DND-41 (cell line): ENCODE results near the gene GOLGA2.
A peak's percentile ranks its signal among the peaks of the same experiment; 100 is the strongest.

ENCODE experiments used
- ATAC-seq: fragments of 200-7000 bp; cut with Tn5 transposase; 3 replicates; pipeline ENCODE4 v1.9.1; 2021; ENCODE audit warnings: low read depth; ENCODE audit not compliant: insufficient read depth
- DNase-seq: peaks from one replicate; pipeline ENCODE4 v3.0.0-alpha.2; 2020
- H2AFZ ChIP-seq: 2 replicates; pipeline ENCODE4 v1.6.0; 2012; ENCODE audit warnings: low read depth, low read length
- H3K27ac ChIP-seq: 2 replicates; pipeline ENCODE4 v1.5.1; 2012; ENCODE audit warnings: low read length, inconsistent platforms
- H3K27me3 ChIP-seq: fragments of 200-600 bp; sonication (generic); 2 replicates; pipeline ENCODE4 v1.6.0; 2012; ENCODE audit warnings: low read length, mild to moderate bottlenecking, inconsistent platforms; ENCODE audit not compliant: insufficient read depth, poor library complexity
- H3K36me3 ChIP-seq: 2 replicates; pipeline ENCODE4 v1.5.1; 2012; ENCODE audit warnings: low read length, inconsistent platforms; ENCODE audit not compliant: insufficient read depth
- H3K4me1 ChIP-seq: 2 replicates; pipeline ENCODE4 v1.5.1; 2012; ENCODE audit warnings: mild to moderate bottlenecking, low read length; ENCODE audit not compliant: insufficient read depth
- H3K4me2 ChIP-seq: 2 replicates; pipeline ENCODE4 v1.6.0; 2012; ENCODE audit warnings: mild to moderate bottlenecking, moderate library complexity, low read length, inconsistent platforms; ENCODE audit not compliant: insufficient read depth
- H3K4me3 ChIP-seq, 2 experiments: fragments of 200-600 bp in 1 of 2; shearing (Covaris generic) in 1 of 2; 2 replicates each; pipeline ENCODE4 v1.5.1; 2012 to 2016; ENCODE audit warnings: inconsistent platforms in 2 of 2, low read length in 2 of 2, mild to moderate bottlenecking in 2 of 2, low read depth in 1 of 2, moderate library complexity in 1 of 2
- H3K79me2 ChIP-seq: 2 replicates; pipeline ENCODE4 v1.6.0; 2012; ENCODE audit warnings: low read length, inconsistent platforms; ENCODE audit not compliant: insufficient read depth
- H3K9ac ChIP-seq: 2 replicates; pipeline ENCODE4 v1.6.0; 2012; ENCODE audit warnings: low read depth, mild to moderate bottlenecking, inconsistent platforms, low read length, moderate library complexity
- H3K9me3 ChIP-seq: 2 replicates; pipeline ENCODE4 v1.5.1; 2012; ENCODE audit warnings: low read length, moderate library complexity, mild to moderate bottlenecking, inconsistent platforms; ENCODE audit not compliant: insufficient read depth, severe bottlenecking
- H4K20me1 ChIP-seq: 2 replicates; pipeline ENCODE4 v1.6.0; 2012; ENCODE audit warnings: low read length; ENCODE audit not compliant: insufficient read depth
- CTCF ChIP-seq: IDR thresholded peaks from 2 replicates; pipeline ENCODE4 v1.5.1; 2012; ENCODE audit warnings: borderline replicate concordance, low read length, moderate library complexity, mild to moderate bottlenecking; ENCODE audit not compliant: poor library complexity, severe bottlenecking; ENCODE audit errors: extremely low read depth
- EZH2 ChIP-seq: IDR thresholded peaks from 3 replicates; pipeline ENCODE4 v1.6.1; 2012; ENCODE audit warnings: borderline replicate concordance, low read depth, mild to moderate bottlenecking, moderate library complexity, low read length, inconsistent platforms; ENCODE audit not compliant: severe bottlenecking

The GOLGA2 gene

GRCh38 chr9:128294142-128294541 is 18.3 kb upstream of the GOLGA2 start:
- Histone ChIP-seq H3K4me3 (no peak overlapping the region), H3K9me3 (no peaks in the 10 kb centered on the region), H3K4me2 (no peak overlapping the region), H2AFZ (no peak overlapping the region), H3K27ac (no peak overlapping the region), H3K79me2 (no peaks in the 10 kb centered on the region), H3K9ac (no peak overlapping the region), H4K20me1 (no peaks in the 10 kb centered on the region), H3K27me3 (no peaks in the 10 kb centered on the region), H3K36me3 (no peaks in the 10 kb centered on the region), H3K4me1 (peaks cover 8% of the 10 kb centered on the region; the same call in 1 of the 2 replicates)
- ATAC-seq (no peak), DNase-seq (no peak)
- TF ChIP-seq CTCF, result no peak
- TF ChIP-seq EZH2, result no peak

GRCh38 chr9:128293091-128293490 is 17.3 kb upstream of the GOLGA2 start:
- TF ChIP-seq EZH2 (no peak), CTCF (no peak)
- Histone ChIP-seq H3K4me1 (peaks cover 8% of the 10 kb centered on the region; the same call in 1 of the 2 replicates), H3K9ac (no peak overlapping the region), H3K9me3 (no peaks in the 10 kb centered on the region), H3K27me3 (no peaks in the 10 kb centered on the region), H4K20me1 (no peaks in the 10 kb centered on the region), H3K4me2 (no peak overlapping the region), H3K27ac (no peak overlapping the region), H3K79me2 (no peaks in the 10 kb centered on the region), H3K36me3 (no peaks in the 10 kb centered on the region), H3K4me3 (no peak overlapping the region), H2AFZ (no peak overlapping the region)
- ATAC-seq, result peak; percentile 62
- DNase-seq, result peak; percentile 39

DNA sequence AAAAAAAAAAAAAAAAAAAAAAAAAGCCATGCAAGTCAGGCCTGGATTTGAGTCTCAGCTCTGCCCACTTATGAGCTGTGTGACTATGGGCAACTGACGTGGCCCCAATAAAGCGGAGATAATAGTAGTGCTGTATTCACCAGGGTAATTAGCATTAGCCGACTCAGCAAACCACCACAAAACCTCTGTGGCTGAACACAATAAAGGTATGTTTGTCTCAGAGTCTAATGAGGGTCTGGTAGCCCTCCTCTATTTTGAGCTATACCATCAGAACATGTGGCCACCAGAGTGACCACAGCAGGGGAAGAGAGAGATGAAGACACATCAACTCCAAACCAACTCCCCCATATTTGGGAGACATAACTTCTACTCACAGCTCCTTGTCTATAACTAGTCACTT is 16.2 kb upstream of the GOLGA2 start:
- Histone ChIP-seq H4K20me1 (no peaks in the 10 kb centered on the region), H3K36me3 (no peaks in the 10 kb centered on the region), H3K4me3 (no peak overlapping the region), H3K4me2 (no peak overlapping the region), H3K79me2 (no peaks in the 10 kb centered on the region), H3K9ac (no peak overlapping the region), H2AFZ (no peak overlapping the region), H3K4me1 (peaks cover 8% of the 10 kb centered on the region; the same call in 1 of the 2 replicates), H3K27ac (no peak overlapping the region), H3K27me3 (no peaks in the 10 kb centered on the region), H3K9me3 (no peaks in the 10 kb centered on the region)
- no peak for ATAC-seq
- TF ChIP-seq EZH2 (no peak), CTCF (no peak)
- DNase-seq, result no peak
